Activated CD8-positive, alpha-beta memory T cell treated with anti-CD3 and anti-CD28 coated beads for 48 hours (primary cell): ENCODE data around the gene MARCHF3.
"Not testable (repeated sequence)": the region's sequence is repeated elsewhere in the genome, so short reads cannot be mapped to it uniquely, and the experiment has no call there.

ENCODE experiments used
- DNase-seq, 3 experiments: peaks; one replicate each; pipeline ENCODE4 v3.0.0-alpha.2; 2020; ENCODE audit warnings: low read depth in 2 of 3, low spot score in 2 of 3

Gene MARCHF3

DNA sequence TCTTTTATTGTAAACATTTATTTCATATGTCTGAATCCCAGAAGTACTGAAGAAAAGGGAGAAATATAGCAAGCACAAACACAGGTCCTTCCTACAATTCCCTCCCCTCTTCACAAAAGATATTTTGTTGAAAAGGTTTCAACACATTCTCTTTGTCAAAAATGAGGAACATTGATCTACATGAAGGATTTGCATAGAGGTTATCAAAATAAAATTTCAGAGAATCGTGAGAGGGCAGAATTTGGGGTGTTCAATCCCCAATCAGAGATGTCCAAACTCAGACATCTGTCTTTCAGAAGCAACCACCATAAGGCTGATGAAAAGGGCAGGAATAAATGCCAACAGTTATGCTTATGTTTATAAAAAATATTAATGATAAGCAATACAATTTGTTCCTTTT lies 69.2 kb downstream of the MARCHF3 start:
- no peak for DNase-seq

DNA sequence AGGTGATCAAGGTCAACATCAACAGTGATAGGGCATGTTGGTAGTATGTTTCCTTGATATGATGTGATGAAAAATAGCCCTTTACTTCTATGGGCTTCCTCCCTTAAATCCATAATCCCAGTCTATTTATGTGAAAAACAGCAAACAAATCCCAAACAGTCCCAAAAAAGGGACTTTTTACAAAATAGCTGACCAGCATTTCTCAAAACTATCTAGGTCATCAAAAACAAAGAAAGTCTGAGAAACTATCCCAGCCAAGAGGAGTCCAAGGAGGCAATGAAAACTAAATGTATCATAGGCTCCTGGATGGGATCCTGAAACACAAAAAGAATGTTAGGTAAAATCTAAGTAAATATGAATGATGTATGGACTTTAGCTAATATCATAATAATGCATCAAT lies 71.2 kb downstream of the MARCHF3 start:
- DNase-seq = no peak

DNA sequence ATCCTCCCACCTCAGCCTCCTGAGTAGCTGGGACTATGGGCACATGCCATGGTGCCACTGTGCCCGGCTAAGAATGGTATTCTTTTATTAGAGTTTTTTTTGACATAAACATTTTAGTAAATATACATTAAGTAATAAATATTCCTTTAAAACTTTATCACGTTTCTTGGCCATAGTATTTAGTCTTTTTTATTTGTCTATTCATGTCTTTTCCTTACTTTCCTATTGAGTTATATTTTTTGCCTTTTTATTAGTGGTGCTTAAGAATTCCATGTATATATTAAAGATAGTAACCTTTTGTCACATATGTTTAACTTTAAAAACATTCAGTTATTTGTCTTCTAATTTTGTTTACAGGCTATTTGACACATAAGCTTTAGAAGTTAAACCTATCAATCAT lies 73.4 kb downstream of the MARCHF3 start:
- DNase-seq = no peak

DNA sequence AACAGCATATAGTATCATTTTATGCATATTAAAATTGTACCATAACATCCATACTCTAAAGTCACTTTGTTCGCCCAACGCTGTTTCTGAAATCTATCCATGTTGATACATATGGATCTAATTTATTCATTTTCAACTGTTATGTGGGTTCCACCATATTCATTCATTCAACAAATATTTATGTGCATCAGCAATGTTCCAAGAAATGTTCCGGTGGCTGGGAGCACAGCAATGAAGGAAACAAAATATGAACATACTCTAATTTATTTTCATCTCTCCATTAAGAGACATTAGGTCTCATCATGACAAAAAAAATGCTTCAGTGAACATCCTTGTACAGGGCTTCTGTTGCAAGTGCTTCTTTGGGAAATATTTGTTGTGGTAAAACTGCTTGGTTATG lies 75.4 kb downstream of the MARCHF3 start:
- DNase-seq = no peak

DNA sequence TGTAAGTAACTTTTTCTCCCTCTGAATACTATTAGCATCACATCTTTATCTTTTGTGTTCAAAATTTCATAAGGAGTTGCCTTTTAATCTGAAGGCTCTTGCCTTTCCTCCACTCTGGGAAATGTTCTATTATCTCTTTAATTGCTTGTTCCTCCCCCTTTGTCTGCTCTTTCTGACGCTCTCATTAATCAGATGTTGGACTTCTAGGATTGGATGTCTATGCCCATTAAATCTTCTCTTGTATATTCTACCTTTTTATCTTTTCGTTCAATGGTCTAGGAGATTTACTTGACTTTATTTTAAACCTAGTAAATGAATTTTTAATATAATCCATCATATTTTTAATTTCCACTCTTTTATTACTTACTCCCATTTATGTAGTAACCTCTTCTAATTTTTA lies 76.7 kb downstream of the MARCHF3 start:
- DNase-seq = no peak

DNA sequence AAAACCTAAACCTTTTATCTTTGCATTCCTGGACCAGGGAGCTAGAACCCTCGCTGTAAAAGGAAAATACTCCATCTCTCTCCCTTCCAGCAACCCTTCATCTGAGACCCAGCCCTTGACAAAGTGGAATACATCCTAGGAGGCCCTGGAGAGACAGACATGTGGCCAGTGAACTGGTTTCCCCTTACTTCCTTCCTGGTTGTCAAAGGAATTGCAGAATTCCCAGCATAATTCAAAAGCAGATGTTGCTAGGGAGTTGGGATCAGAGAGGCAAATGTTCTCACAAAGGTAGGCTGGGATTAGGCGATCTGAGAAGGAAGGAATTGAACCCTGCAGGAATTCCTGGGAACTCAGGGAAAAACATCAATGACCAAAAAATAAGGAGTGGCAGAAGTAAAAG lies 80.9 kb downstream of the MARCHF3 start:
- DNase-seq = no peak

DNA sequence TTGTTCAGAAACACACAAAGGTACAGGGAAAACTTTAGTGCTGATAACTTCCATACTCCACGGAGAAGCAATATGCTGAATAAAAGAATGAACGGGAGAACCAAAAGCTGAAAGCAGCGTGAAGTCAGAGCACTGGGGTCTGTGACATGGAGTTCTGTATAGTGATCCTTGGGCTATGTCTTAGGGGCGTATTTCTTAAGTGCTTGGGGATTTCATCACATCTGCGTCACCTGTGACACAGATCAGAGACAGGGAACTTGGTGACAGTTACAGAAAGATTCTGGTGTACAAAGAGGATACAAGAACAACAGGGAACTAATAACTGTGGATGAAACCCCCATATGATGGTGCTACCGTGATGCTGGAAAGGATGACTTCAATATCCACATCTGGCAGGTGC lies 81.9 kb downstream of the MARCHF3 start:
- no peak for DNase-seq

DNA sequence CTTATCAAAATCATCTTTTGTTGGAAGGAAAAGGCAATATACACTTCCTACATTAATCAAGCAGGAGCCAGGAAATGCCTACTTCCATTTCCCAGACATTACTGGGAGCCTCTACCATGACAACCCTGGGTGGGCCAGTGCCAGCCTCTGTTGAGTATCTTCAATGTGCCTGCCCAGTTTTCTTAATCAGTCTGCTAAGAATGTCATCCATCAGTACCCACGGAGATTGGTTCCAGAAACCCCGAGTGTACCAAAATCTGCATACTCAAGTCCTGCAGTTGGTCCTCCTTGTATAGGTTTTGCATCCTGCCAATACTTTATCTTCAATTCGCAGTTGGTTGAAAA lies 82.4 kb downstream of the MARCHF3 start:
- DNase-seq = no peak

DNA sequence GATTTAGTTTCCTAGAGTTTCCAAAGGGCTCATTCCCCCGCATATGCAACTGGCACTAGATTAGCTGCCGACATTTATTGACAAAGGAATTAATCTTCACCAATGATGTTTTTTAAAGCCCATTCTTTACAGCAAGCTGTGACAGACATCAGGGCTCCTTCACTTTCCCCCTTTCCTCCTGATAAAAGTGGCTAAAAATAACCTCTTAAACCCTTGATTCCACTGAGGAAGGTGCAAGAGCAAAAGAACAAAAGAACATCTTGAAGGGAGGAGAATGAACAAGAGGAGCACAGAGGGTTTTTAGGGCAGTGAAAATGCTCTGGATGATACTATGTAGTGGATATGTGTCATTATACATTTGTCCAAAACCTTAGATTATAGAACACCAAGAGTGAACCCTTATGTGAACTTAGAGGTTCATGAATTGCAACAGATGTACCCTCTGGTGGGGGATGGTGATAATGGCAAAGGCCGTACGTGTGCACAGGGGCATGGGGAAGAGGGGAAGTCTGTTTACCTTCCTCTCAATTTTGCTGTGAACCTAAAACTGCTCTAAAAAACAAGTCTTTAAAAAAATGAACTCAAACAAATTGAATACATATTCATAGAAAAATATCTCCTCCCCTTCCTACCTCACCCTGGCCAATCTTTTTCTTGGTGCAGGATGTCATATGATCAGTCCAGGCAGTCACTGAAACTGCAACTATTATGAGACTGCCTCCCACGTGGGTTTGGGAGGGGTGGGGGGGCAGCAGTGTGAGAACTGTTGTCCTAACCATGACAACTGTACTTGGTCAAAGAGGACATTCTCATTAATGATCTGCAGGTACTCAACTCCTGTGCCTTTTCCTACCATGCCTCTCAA lies 83.0 kb downstream of the MARCHF3 start:
- DNase-seq = no peak

DNA sequence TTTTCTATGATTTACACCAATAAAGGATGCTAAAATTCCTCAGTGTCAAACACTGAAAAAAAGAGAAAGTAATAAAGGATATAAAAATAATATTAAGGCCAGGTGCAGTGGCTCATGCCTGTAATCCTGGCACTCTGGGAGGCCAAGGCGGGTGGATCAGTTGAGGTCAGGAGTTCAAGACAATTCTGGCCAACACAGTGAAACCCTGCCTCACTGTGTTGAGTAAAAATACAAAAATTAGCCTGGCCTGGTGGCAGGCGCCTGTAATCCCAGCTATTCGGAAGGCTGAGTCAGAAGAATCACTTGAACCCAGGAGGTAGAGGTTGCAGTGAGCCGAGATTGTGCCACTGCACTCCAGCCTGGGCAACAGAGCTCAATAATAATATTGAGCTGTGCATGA lies 87.5 kb downstream of the MARCHF3 start:
- DNase-seq = not testable (repeated sequence)

DNA sequence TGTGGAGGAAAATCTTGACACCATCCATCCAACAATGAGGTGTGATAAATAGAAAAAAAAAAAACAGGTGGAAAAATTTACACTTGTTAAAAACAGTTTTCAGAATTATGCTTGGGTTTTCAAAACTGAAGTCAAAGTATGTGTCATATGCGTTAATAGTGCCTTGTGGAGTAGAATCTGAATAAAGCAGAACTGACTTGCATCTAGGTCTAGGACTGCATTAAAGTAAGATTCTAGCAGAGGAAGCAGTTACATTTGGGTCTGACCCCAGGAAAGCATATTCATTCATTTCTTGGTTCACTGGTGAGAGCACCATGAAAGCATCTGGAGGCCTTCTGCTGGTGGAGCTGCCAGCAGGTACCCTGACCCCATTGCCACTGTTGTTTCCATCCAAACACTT lies 89.0 kb downstream of the MARCHF3 start:
- no peak for DNase-seq

DNA sequence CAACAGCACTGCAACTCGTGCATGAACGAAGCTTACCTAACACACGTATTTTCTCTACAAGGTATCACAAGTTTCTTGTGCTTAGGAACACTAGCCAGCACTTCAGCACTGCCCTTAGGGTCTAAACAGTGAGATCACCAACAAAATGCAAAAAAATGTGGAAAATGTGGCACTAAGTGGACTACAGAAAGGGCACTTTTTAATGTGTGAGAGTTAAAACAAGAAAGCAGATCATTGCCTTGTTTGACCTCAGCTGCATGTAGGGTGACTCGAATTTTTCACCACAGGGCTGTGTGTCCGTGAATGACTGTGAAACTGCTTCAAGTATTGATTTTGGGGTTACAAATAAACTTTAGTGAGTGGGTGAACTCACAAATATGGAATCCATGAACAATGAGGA lies 90.5 kb downstream of the MARCHF3 start:
- DNase-seq = no peak

DNA sequence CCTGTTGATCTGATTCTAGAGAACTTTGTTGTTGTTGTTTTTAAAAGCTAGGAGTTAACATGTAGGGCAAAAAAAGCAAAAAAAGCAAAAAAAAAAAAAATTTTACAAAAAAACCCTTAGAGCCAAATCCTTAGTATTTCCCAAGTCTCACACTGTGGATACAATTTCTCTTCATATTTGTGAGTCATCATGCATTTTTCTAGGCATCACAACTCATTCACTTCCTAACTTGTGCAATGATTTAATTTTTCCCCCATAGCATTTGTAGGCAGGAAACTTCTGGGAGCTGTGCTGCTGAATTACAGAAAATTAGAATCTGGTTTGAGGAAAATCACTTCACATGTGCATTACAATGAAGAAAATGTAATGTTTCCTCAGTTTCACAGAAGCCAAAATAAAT lies 91.9 kb downstream of the MARCHF3 start:
- DNase-seq = no peak

DNA sequence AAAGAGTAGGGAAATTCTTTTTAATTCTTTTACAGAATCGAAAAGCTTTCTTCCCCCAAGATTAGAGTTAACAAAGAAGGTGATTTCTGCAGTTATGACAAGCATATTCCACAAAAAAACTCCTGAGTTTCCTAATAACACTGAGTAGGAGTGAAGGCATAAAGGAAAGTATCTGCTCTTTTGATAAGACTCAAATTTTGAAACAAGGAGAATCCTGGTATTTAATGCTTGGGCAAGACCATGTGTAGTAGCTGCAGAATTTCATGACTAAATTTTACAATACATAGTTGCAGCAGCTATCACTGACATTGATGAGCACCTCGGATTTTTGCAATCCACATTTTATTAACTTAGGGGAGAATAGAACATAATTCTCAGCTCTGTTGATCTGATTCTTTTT lies 92.6 kb downstream of the MARCHF3 start:
- no peak for DNase-seq

DNA sequence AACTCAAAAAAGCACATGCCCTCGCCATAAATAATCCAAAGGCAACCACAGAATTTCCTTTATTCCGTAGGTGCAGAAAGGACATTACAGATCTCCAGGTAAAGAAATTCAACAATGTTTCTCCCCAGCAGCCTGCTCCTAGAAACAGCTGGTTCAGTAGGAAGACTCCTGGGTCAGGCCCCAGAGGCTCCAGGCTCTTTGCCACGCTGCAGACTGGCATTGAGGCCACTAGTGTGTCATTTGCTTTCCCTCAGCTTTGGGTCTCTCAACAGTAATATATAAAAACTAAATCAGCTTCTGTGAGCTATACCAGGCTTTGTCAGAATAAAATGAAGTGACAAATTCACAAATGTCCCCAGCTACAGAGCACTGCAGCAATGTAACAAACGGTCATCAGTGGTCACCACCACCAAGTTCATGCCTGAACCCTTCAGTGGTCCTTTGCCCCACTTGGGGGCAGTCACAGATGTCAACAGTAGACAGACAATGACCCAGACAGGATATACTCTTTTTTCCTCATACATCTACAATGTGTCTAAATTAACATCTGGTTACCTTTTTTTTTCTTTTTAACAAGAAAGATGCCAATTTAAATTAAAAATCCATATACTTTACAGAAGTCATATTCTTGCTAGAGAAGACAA lies 93.5 kb downstream of the MARCHF3 start:
- no peak for DNase-seq

DNA sequence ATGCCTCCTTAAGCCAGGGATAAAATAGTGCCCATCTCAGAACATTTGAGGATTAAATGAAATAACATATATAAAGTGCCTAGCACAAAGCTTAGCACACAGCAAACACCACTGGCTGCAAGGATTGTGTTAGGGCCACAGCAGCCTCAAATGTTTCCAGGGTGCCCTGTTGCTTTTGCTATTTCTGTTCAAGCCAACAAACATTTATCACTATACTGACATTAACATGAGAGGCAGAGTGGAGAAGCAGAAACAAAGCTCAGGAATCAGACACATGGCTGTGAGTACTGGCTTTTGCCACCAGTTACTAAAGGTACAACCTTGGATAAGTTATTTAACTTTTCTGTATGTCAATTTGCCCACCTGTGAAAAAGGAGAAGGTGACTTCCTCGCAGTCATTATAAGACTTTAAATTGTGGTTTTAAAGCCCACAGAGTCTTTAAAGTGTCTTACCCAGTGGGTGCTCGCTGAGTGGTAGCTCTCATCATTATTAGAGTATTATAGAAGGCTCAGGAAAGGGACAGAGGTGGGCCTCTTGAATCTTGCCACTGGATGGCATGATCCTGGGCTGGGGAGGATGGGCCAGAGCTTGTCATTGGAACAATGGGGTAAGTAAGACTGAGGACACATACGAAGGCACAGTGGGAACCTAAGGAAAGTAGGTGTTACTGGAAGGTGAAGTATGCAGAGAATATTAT lies 98.2 kb downstream of the MARCHF3 start:
- no peak for DNase-seq

DNA sequence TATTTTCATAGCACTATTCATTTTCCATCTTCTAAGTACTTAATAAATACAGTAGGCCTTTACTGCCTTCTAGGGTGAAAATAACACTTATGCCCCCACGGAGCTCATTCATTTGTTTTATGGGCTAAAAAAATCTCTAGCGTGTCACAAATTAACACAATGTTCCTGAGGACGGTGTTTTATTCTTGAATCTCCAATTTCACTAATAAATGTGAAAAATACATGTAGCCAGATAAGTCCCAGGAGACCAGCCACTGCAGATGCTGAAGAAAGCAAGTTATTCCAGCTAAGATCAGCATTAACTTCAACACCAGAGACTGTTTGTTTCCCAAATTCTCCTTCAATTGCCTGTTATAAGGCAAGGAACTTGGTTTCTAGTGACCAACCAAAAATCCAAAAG lies 102.3 kb downstream of the MARCHF3 start:
- no peak for DNase-seq

DNA sequence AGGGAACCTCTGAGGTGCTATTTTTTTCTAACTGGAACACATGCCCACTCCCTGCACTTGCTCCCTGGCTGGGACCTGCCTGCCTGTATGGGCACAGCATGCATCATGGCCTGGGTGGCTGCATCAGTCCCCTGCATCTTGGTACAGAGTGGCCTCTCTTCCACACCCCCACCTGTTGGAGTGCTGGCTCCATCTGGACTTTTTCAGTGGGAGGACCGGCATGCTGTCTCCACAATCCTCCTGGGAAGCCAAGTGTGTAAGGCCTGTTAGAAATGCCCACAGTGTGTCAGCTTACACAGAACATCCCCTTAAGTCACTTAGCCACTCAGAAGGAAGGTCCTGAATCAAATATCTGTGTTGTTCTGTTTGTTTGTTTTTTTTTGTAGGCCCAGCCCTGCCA lies 102.9 kb downstream of the MARCHF3 start:
- no peak for DNase-seq

DNA sequence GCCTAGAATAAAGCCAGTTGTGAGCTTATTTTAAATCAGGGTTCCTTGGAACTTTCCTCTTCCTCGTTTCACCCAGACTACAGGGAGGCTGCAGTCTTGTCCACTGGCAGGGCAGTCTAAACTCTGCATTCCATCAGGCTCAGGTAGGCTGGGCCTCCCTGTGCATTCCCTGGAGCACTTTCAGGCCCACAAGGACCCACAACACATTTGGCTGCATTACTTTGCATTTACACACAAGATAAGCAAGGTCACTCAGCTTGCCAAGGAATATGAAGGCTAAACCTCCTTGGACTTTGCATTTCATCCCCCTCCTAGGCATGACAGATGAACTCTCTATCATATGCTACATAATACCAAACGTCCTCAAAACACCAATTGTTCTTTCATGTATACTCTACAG lies 104.2 kb downstream of the MARCHF3 start:
- no peak for DNase-seq

DNA sequence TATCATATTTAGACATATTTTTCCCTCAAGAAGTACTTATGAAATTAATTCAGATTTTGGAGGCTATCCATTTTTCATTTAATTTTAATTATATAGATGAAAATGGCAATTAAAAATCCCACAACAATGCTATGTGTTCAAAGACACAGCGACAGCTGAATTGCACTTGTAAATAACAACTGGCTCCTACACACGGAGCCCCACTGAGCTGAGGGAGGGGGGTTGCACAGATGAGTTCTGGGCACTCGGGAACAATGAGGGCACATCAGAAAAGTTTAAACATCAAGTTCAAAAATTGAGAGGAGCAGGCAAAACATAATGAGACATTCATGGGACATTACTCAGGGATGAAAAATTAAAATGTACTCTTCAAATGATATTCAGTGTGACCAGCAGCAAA lies 104.9 kb downstream of the MARCHF3 start:
- DNase-seq = no peak

DNA sequence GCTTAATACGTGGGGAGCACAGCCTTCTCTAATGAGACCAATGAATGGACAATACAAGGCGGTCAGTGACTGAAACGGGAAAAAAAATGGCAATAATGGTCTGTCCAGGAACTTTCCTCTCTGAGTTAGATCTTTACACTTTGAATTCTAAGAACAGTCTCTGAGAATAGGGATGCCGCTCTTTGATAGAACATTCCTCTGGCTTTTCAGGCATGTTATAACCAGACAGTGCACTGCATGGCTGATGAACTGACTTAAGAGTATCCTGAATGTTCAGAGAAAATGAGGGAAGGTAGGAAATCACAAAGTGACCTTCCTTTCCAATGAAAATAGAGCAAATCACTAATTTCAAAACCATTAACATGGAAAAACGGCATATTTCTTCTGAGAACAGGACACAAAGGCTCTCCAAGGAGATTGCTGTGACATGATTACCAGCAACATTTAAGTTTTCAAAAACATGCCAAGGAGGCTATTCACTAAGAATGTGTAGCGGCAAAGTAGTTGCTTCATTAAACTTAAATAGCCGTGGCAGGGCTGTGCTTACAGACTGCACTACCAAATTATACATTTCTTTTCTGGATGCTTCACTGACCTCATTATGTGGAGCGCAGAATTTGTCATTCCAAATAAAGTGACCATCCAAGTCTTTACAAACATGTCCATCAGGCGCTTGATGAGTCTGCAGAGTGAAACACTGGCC lies 105.9 kb downstream of the MARCHF3 start:
- no peak for DNase-seq
